ENCODE measurements around the gene MPP1.

- TF ChIP-seq TARDBP (IDR thresholded peaks at IDR 0.05) = no peak
- TF ChIP-seq SUZ12 (IDR thresholded peaks at IDR 0.05) = no peak
- no peak for TF ChIP-seq L3MBTL2 (conservative IDR thresholded peaks at IDR 0.05)
Observed at GRCh38 chrX:154840856-154841255, 35.6 kb upstream of the MPP1 start.

Data from HEK293T (cell line).